ENCODE measurements around the gene CD101. TPM values are rescaled to one million over a fixed set of nuclear protein-coding genes. Genes with fewer than 3 reads are reported as not detected.

Gene CD101
- total RNA-seq, 2 experiments from 2014 or later = 2.5 to 3.2 TPM

GRCh38 chr1:117051224-117052064 lies 49.9 kb downstream of the CD101 start:
- ATAC-seq = peak; percentile 74
- H3K9me3 Mint-ChIP-seq = no peaks in the 10 kb centered on the region
- no peak for TF ChIP-seq CTCF (IDR thresholded peaks at IDR 0.05)
- POLR2A ChIA-PET = interaction anchor here (1.1 to 2.1 kb wide), 2 partner anchors 8 to 313 kb away, joined by 8 to 9 read pairs; partner anchors contain the start of gene TTF2
- H3K27me3 Mint-ChIP-seq = no peaks in the 10 kb centered on the region
- peak overlapping the region; percentile 68 for H3K4me3 Mint-ChIP-seq
- intact Hi-C loops (cut with micrococcal nuclease) = no loop called here
- H3K27ac Mint-ChIP-seq = peak overlapping the region; percentile 90
- peaks cover 58% of the 10 kb centered on the region for H3K4me1 Mint-ChIP-seq (ENCODE audit: low read depth)
- H3K36me3 Mint-ChIP-seq (ENCODE audit: low read depth) = peaks cover 40% of the 10 kb centered on the region
- CTCF ChIA-PET = interaction anchor here (1.2 to 2.2 kb wide), 4 partner anchors 116 to 477 kb away, joined by 5 to 7 read pairs (median 6); no protein-coding TSS in a partner anchor
- peak; percentile 73 for DNase-seq

GRCh38 chr1:117054068-117054467 lies 52.5 kb downstream of the CD101 start:
- intact Hi-C loops (cut with micrococcal nuclease) = loop anchor here (2.0 kb wide), 1 partner anchor 479 kb away; no protein-coding TSS in a partner anchor
- DNase-seq = no peak
- ChIA-PET POLR2A (interaction anchor here (0.8 kb wide), 1 partner anchor 316 kb away, joined by 4 read pairs; no protein-coding TSS in a partner anchor), CTCF (interaction anchor here (0.7 to 1.1 kb wide), 2 partner anchors 139 to 329 kb away, joined by 3 read pairs; no protein-coding TSS in a partner anchor)
- ATAC-seq = no peak
- H3K27ac Mint-ChIP-seq = no peak overlapping the region
- TF ChIP-seq CTCF (IDR thresholded peaks at IDR 0.05) = no peak
- peaks cover 54% of the 10 kb centered on the region for H3K4me1 Mint-ChIP-seq (ENCODE audit: low read depth)
- no peak overlapping the region for H3K4me3 Mint-ChIP-seq
- no peaks in the 10 kb centered on the region for H3K9me3 Mint-ChIP-seq
- H3K36me3 Mint-ChIP-seq (ENCODE audit: low read depth) = peaks cover 23% of the 10 kb centered on the region
- H3K27me3 Mint-ChIP-seq = no peaks in the 10 kb centered on the region

- CTCF ChIA-PET = interaction anchor here (0.7 to 4.3 kb wide), 7 partner anchors 34 to 484 kb away, joined by 3 to 39 read pairs (median 5); no protein-coding TSS in a partner anchor
- intact Hi-C loops (cut with micrococcal nuclease) = loop anchor here (5.0 kb wide), 3 partner anchors 57 to 242 kb away; partner anchors contain the start of gene CD101
- H3K9me3 Mint-ChIP-seq = no peaks in the 10 kb centered on the region
Observed at GRCh38 chr1:117058810-117059209, 57.2 kb downstream of the CD101 start.

GRCh38 chr1:117059334-117059677 lies 57.7 kb downstream of the CD101 start:
- Mint-ChIP-seq H3K4me1 (ENCODE audit: low read depth) (peaks cover 45% of the 10 kb centered on the region), H3K27ac (no peak overlapping the region), H3K27me3 (no peaks in the 10 kb centered on the region), H3K36me3 (ENCODE audit: low read depth) (peaks cover 43% of the 10 kb centered on the region), H3K9me3 (no peaks in the 10 kb centered on the region), H3K4me3 (no peak overlapping the region)
- peak; percentile 91 for DNase-seq
- POLR2A ChIA-PET = interaction anchor here (0.8 to 7.3 kb wide), 20 partner anchors 8 to 485 kb away, joined by 3 to 108 read pairs (median 10); partner anchors contain the start of gene CD2
- CTCF ChIA-PET = interaction anchor here (0.7 to 4.3 kb wide), 10 partner anchors 34 to 485 kb away, joined by 3 to 39 read pairs (median 5); partner anchors contain the start of gene CD2
- no peak for TF ChIP-seq CTCF (IDR thresholded peaks at IDR 0.05)
- peak; percentile 34 for ATAC-seq
- intact Hi-C loops (cut with micrococcal nuclease) = loop anchor here (5.0 kb wide), 3 partner anchors 57 to 242 kb away; partner anchors contain the start of gene CD101

More at GRCh38 chr1:117058810-117059209, 57.2 kb downstream of the CD101 start:
- Mint-ChIP-seq H3K27ac (no peak overlapping the region), H3K27me3 (no peaks in the 10 kb centered on the region), H3K36me3 (ENCODE audit: low read depth) (peaks cover 41% of the 10 kb centered on the region), H3K4me3 (no peak overlapping the region), H3K4me1 (ENCODE audit: low read depth) (peaks cover 46% of the 10 kb centered on the region)
- DNase-seq (no peak), ATAC-seq (no peak)
- no peak for TF ChIP-seq CTCF (IDR thresholded peaks at IDR 0.05)
- POLR2A ChIA-PET = interaction anchor here (0.9 to 7.3 kb wide), 10 partner anchors 11 to 576 kb away, joined by 3 to 108 read pairs (median 11); partner anchors contain the start of gene CD2
